Neuronal stem cell (in vitro differentiated cells): ENCODE results near the gene ZBTB44.
"Not testable (repeated sequence)": the region's sequence is repeated elsewhere in the genome, so short reads cannot be mapped to it uniquely, and the experiment has no call there.

Experiments used
- DNase-seq: peaks from one replicate; pipeline ENCODE4 v3.0.0-alpha.2; 2013; ENCODE audit warnings: low spot score
- H2AFZ ChIP-seq: one replicate; pipeline ENCODE4 v1.6.1; 2013; ENCODE audit warnings: mild to moderate bottlenecking, low read length, inconsistent platforms
- H2AK5ac ChIP-seq: 2 replicates; pipeline ENCODE4 v1.6.1; 2013; ENCODE audit warnings: low read depth, mild to moderate bottlenecking, inconsistent platforms, low read length, moderate library complexity, mixed read lengths
- H2BK120ac ChIP-seq: 2 replicates; pipeline ENCODE4 v1.6.1; 2013; ENCODE audit warnings: low read depth, mild to moderate bottlenecking, inconsistent platforms, low read length, moderate library complexity, mixed read lengths
- H2BK12ac ChIP-seq: one replicate; pipeline ENCODE4 v1.6.1; 2013; ENCODE audit warnings: low read length, inconsistent platforms
- H2BK15ac ChIP-seq: 2 replicates; pipeline ENCODE4 v1.6.1; 2013; ENCODE audit warnings: mild to moderate bottlenecking, low read length, inconsistent platforms, mixed read lengths
- H2BK5ac ChIP-seq: one replicate; pipeline ENCODE4 v1.6.1; 2013; ENCODE audit warnings: inconsistent platforms, mild to moderate bottlenecking, low read length, moderate library complexity
- H3K14ac ChIP-seq: one replicate; pipeline ENCODE4 v1.6.1; 2013; ENCODE audit warnings: low read length, inconsistent platforms
- H3K18ac ChIP-seq: 2 replicates; pipeline ENCODE4 v1.6.1; 2013; ENCODE audit warnings: low read length, inconsistent platforms
- H3K23ac ChIP-seq: 2 replicates; pipeline ENCODE4 v1.6.1; 2013; ENCODE audit warnings: low read depth, mild to moderate bottlenecking, mixed read lengths, low read length, inconsistent platforms; ENCODE audit not compliant: poor library complexity
- H3K27ac ChIP-seq: replicated peaks from 3 replicates; pipeline ENCODE4 v1.5.1; 2013; ENCODE audit warnings: low read length, inconsistent platforms
- H3K27me3 ChIP-seq, 3 experiments: 2 replicates each; pipeline ENCODE4 v1.6.1; 2013; ENCODE audit warnings: low read length in 3 of 3, mild to moderate bottlenecking in 2 of 3, inconsistent platforms in 1 of 3, low read depth in 1 of 3, mixed read lengths in 1 of 3, moderate library complexity in 1 of 3; ENCODE audit not compliant: control insufficient read depth in 3 of 3, insufficient read depth in 3 of 3
- H3K36me3 ChIP-seq, 2 donors: replicated peaks in 1 of 2; 2 replicates each; pipeline ENCODE4 v1.6.1; 2013; ENCODE audit warnings: low read length in 2 of 2; ENCODE audit not compliant: control insufficient read depth in 2 of 2, insufficient read depth in 2 of 2
- H3K4ac ChIP-seq: 2 replicates; pipeline ENCODE4 v1.6.1; 2013; ENCODE audit warnings: inconsistent platforms, mild to moderate bottlenecking, low read length, moderate library complexity
- H3K4me1 ChIP-seq, 2 donors: 1 replicate in 1 of 2; 2 replicates in 1 of 2; pipeline ENCODE4 v1.6.1; 2013; ENCODE audit warnings: low read length in 2 of 2, low read depth in 1 of 2; ENCODE audit not compliant: control insufficient read depth in 2 of 2, insufficient read depth in 1 of 2
- H3K4me2 ChIP-seq: one replicate; pipeline ENCODE4 v1.6.1; 2013; ENCODE audit warnings: mild to moderate bottlenecking, low read length, inconsistent platforms; ENCODE audit not compliant: insufficient read depth, poor library complexity, severe bottlenecking
- H3K4me3 ChIP-seq, 2 donors: 2 replicates each; pipeline ENCODE4 v1.5.1; 2013; ENCODE audit warnings: low read length in 2 of 2, mild to moderate bottlenecking in 2 of 2, inconsistent platforms in 1 of 2, moderate library complexity in 1 of 2
- H3K79me1 ChIP-seq: one replicate; pipeline ENCODE4 v1.6.1; 2013; ENCODE audit warnings: low read depth, mild to moderate bottlenecking, inconsistent platforms, low read length, moderate library complexity
- H3K9ac ChIP-seq: one replicate; pipeline ENCODE4 v1.6.1; 2013; ENCODE audit warnings: mild to moderate bottlenecking, low read depth, low read length, inconsistent platforms; ENCODE audit not compliant: poor library complexity
- H3K9me3 ChIP-seq, 2 donors: replicated peaks in 1 of 2; 2 replicates each; pipeline versions ENCODE3 to v1.6.1; 2013; ENCODE audit warnings: low read length in 2 of 2, mild to moderate bottlenecking in 2 of 2, inconsistent platforms in 1 of 2, low read depth in 1 of 2, mixed read lengths in 1 of 2, moderate library complexity in 1 of 2; ENCODE audit not compliant: control insufficient read depth in 2 of 2, insufficient read depth in 1 of 2
- H4K8ac ChIP-seq: one replicate; pipeline ENCODE4 v1.6.1; 2013; ENCODE audit warnings: low read depth, mild to moderate bottlenecking, inconsistent platforms, low read length, moderate library complexity
- H4K91ac ChIP-seq: one replicate; pipeline ENCODE4 v1.6.1; 2013; ENCODE audit warnings: low read length, low read depth, mild to moderate bottlenecking, inconsistent platforms; ENCODE audit not compliant: poor library complexity
- WGBS, 2 donors: extraction: QIAGEN DNeasy Blood & Tissue Kit; methylation state at CpG; one replicate each; pipeline ENCODE4 v1.1.7; 2013; ENCODE audit warnings: missing lambda C conversion rate in 2 of 2, mixed read lengths in 1 of 2; ENCODE audit not compliant: insufficient read length in 2 of 2, insufficient replicate concordance in 1 of 2; ENCODE audit errors: extremely low coverage in 2 of 2; 5-methylcytosine and 5-hydroxymethylcytosine counted together

ZBTB44 gene

DNA sequence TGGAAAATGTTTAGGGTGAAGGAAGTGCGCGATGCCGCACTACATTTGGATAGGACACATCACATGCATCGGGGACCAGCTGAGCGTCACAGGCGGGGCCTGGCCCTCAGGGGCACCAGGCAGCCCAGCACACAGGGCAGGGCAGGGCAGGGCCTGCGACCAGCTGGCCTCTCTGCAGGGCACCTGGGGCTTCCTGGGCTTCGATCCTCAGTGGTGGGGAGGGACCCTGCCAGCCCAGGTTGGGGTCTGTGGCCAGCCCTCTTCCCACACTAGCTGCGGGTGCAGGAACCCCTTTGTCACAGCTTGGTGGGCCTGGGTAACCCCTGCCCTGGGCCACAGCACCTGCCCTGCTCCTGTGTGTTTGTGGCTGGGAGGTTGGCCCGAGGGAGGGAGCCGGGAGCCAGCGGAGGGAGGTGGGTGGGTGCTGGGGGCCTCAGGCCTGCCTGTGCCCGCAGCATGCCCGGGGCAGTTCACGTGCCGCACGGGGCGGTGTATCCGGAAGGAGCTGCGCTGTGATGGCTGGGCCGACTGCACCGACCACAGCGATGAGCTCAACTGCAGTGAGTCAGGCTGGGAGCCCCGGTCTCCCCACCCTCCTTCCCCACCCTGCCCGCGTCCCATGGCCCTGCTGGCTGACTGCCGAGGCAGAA, 117.2 kb downstream of the ZBTB44 start:
- H3K4ac ChIP-seq: no peak overlapping the region
- no peaks in the 10 kb centered on the region for H3K79me1 ChIP-seq
- H3K18ac ChIP-seq: peak overlapping the region; percentile 76
- H3K4me1 ChIP-seq: peaks cover 0 to 4% of the 10 kb centered on the region in 2 donors
- H3K27ac ChIP-seq: no peak overlapping the region
- H3K23ac ChIP-seq: peak overlapping the region; percentile 31
- peak overlapping the region; percentile 66 for H2BK5ac ChIP-seq
- no peak overlapping the region for H2AFZ ChIP-seq
- H3K9ac ChIP-seq: no peak overlapping the region
- no peak for DNase-seq
- no CpG with 5 or more reads among the region's 27 CpGs for WGBS, 2 donors
- H3K27me3 ChIP-seq: peaks cover 0 to 9% (median 0%) of the 10 kb centered on the region in 3 experiments
- no peak overlapping the region for H4K8ac ChIP-seq
- H3K14ac ChIP-seq: peak overlapping the region; percentile 87
- no peak overlapping the region for H2BK15ac ChIP-seq
- no peak overlapping the region for H3K4me2 ChIP-seq
- no peak overlapping the region for H2BK12ac ChIP-seq
- H3K9me3 ChIP-seq: peaks cover 4 to 9% of the 10 kb centered on the region in 2 donors
- H3K4me3 ChIP-seq: no peak overlapping the region
- no peaks in the 10 kb centered on the region for H3K36me3 ChIP-seq
- no peak overlapping the region for H4K91ac ChIP-seq
- H2BK120ac ChIP-seq: no peak overlapping the region
- H2AK5ac ChIP-seq: peak overlapping the region; percentile 37

DNA sequence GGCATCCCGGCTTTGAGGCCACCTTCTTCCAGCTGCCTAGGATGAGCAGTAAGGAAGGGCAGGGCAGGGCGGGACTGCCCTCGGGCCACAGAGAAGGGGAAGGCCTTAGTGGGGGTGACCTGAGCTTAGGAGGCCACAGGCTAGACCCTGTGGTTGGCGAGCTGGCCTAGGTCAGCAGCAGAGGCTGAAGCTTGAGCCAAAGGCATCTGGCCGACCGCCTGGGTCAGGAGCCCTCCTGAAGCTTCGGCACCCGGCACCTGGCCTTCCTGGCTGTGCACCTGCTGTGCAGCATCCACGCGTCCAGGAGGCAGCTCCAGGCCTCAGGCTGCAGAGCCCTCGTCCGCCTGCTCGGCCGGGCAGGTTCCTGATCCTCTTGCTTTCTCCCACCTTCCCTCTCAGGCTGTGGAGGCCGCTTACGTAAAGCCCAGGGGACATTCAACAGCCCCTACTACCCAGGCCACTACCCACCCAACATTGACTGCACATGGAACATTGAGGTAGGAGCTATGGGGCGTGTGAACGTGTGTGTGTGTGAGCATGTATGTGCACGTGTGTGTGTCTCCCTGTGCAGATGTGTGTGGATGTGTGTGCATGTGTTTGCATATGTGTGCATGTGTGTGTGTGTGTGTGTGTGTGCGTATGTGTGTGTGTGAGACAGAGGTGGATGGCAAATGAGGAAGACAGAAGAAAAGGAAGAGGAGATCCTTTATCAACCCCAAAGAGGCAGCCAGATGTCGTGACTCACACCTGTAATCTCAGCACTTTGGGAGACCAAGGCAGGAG, 120.3 kb downstream of the ZBTB44 start:
- H2BK120ac ChIP-seq: no peak overlapping the region
- H3K4me1 ChIP-seq: peaks cover 0 to 4% of the 10 kb centered on the region in 2 donors
- H3K4me2 ChIP-seq: no peak overlapping the region
- no peak overlapping the region for H2BK5ac ChIP-seq
- H3K18ac ChIP-seq: peak overlapping the region; percentile 76
- peak overlapping the region; percentile 43 for H2AK5ac ChIP-seq
- H3K4ac ChIP-seq: no peak overlapping the region
- WGBS, 2 donors: no CpG with 5 or more reads among the region's 21 CpGs
- H2BK15ac ChIP-seq: no peak overlapping the region
- H3K4me3 ChIP-seq: peak overlapping the region in 1 of 2 donors; percentile 68
- H4K91ac ChIP-seq: no peak overlapping the region
- H3K36me3 ChIP-seq: no peaks in the 10 kb centered on the region
- H3K9ac ChIP-seq: no peak overlapping the region
- H3K27ac ChIP-seq: no peak overlapping the region
- H3K23ac ChIP-seq: peak overlapping the region; percentile 49
- no peaks in the 10 kb centered on the region for H3K79me1 ChIP-seq
- peaks cover 0 to 1% of the 10 kb centered on the region in 2 donors for H3K9me3 ChIP-seq
- H3K14ac ChIP-seq: peak overlapping the region; percentile 31
- DNase-seq: no peak
- no peak overlapping the region for H2BK12ac ChIP-seq
- no peak overlapping the region for H2AFZ ChIP-seq
- H3K27me3 ChIP-seq: peaks cover 0 to 3% (median 0%) of the 10 kb centered on the region in 3 experiments
- H4K8ac ChIP-seq: no peak overlapping the region

DNA sequence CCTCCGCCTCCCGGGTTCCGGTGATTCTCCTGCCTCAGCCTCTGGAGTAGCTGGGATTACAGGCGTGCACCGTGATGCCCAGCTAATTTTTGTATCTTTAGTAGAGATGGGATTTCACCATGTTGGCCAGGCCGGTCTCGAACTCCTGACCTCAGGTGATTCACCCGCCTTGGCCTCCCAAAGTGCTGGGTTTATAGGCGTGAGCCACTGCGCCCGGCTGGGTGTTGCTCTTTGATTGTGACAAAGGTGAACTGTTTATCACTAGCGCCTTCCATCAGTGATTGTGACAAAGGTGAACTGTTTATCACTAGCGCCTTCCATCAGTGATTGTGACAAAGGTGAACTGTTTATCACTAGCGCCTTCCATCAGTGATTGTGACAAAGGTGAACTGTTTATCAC, 121.2 kb downstream of the ZBTB44 start:
- not testable (repeated sequence) for H3K18ac ChIP-seq, H3K27ac ChIP-seq, H2BK12ac ChIP-seq, H3K4ac ChIP-seq, H3K4me2 ChIP-seq, H3K23ac ChIP-seq, H3K9me3 ChIP-seq, H3K9ac ChIP-seq, H2AK5ac ChIP-seq, DNase-seq, H3K14ac ChIP-seq, H2AFZ ChIP-seq, H3K79me1 ChIP-seq, H4K8ac ChIP-seq, H3K27me3 ChIP-seq, H2BK5ac ChIP-seq, H2BK15ac ChIP-seq, H4K91ac ChIP-seq, H3K4me3 ChIP-seq, H2BK120ac ChIP-seq, H3K4me1 ChIP-seq, H3K36me3 ChIP-seq
- no CpG with 5 or more reads among the region's 14 CpGs for WGBS, 2 donors

DNA sequence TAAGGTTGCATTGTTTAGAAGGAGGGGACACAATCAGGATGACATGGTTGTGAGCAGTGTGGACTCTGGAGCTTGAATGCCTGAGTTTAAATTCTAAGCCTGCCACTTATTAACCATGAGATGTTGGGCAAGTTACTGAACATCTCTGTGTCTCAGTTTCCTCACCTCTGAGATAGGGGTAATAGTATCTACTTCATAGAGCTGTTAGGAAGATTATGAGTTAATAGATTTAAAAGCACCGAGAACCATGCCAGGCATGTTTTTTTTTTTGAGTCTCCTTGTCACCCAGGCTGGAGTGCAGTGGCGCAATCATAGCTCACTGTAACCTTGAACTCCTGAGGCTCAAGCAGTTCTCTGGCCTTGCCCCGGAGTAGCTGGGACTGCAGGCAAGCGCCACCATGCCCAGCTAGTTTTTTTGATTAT, 121.9 kb downstream of the ZBTB44 start:
- no peak overlapping the region for H3K9ac ChIP-seq
- no CpG with 5 or more reads among the region's 4 CpGs for WGBS, 2 donors
- H3K27me3 ChIP-seq: peaks cover 0 to 3% (median 0%) of the 10 kb centered on the region in 3 experiments
- H3K4ac ChIP-seq: no peak overlapping the region
- H2AFZ ChIP-seq: no peak overlapping the region
- DNase-seq: no peak
- H2BK15ac ChIP-seq: no peak overlapping the region
- no peak overlapping the region for H2BK120ac ChIP-seq
- H2BK5ac ChIP-seq: no peak overlapping the region
- H3K79me1 ChIP-seq: no peaks in the 10 kb centered on the region
- no peak overlapping the region for H3K14ac ChIP-seq
- peaks cover 0 to 1% of the 10 kb centered on the region in 2 donors for H3K9me3 ChIP-seq
- H2AK5ac ChIP-seq: no peak overlapping the region
- no peaks in the 10 kb centered on the region for H3K36me3 ChIP-seq
- H3K27ac ChIP-seq: no peak overlapping the region
- no peak overlapping the region for H4K91ac ChIP-seq
- no peak overlapping the region for H2BK12ac ChIP-seq
- no peak overlapping the region for H3K4me2 ChIP-seq
- H3K4me1 ChIP-seq: peaks cover 0 to 4% of the 10 kb centered on the region in 2 donors
- H4K8ac ChIP-seq: no peak overlapping the region
- no peak overlapping the region for H3K4me3 ChIP-seq
- no peak overlapping the region for H3K23ac ChIP-seq
- no peak overlapping the region for H3K18ac ChIP-seq
